C4-2B (cell line): Measurements from ENCODE around the gene WBP11.

Experiments
- CTCF ChIP-seq: fragments of 450-650 bp; conservative IDR thresholded peaks from 2 replicates; pipeline ENCODE4 v1.5.1; 2017; ENCODE audit warnings: mild to moderate bottlenecking
- ZFX ChIP-seq: fragments of 450-650 bp; IDR thresholded peaks from 2 replicates; pipeline ENCODE4 v1.6.1; 2017

DNA sequence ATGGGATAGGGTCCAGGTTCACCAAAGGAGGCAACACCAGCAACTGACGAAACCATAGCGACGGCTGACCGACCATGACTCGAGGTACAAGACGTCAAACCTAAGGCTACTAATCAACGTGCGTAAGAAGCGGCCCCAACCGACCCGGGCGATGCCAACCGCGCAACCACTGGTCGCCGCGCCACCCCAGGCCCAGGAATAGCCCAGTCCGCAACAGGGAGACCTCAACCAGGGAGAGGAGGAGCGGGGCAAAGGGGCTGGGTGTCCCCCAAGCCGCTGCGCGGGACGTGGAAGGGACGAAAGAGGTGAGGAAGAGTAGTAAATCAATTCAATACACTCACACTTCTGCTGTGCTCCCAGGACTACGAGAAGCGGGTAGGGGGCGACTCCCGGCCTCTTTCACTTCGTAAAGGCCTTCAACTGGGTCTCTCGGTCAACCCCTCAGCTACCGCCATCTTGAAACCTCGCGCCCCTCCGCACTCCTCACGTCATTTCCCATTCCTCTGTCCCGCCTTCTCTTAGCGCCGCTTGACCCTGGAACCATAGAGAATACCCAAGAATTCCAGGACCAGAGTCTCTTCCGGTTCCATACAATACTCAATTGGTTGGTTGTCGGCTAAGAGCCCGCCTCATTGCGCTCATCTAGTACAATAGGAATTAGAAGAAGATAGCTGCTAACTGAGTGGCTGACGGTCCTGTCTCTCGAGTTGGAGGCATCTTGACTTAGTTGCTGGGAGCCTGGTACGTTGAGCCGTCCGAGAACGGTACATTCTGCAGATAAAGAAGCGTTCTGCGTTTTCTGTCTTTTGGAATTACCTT lies at the start of gene WBP11, which contains the start of gene C12orf60:
- no peak for TF ChIP-seq CTCF
- no peak for TF ChIP-seq ZFX
